Measurements from ENCODE around the gene COPE. TPM values are rescaled to one million over a fixed set of nuclear protein-coding genes. Genes with fewer than 3 reads are reported as not detected.
"Not testable (repeated sequence)": the region's sequence is repeated elsewhere in the genome, so short reads cannot be mapped to it uniquely, and the experiment has no call there.

The COPE gene
- total RNA-seq, 1 donor from 2014 or later = 331 TPM

GRCh38 chr19:18919900-18920214 is 670 bp upstream of the COPE start:
- intact Hi-C loops (cut with DNase I) = loop anchor here (1.0 to 10.0 kb wide), 4 partner anchors 20 to 349 kb away; partner anchors contain the start of genes ARMC6, SUGP2, TMEM161A and UBA52
- H3K27ac ChIP-seq = peak overlapping the region; percentile 61 to 69
- H3K4me1 ChIP-seq = peaks cover 6 to 22% of the 10 kb centered on the region in 2 donors

GRCh38 chr19:18917593-18917992 is 1.6 kb downstream of the COPE start:
- H3K9me3 ChIP-seq; DNase-seq (ENCODE audit: low spot score in 2 of 2); H3K27me3 ChIP-seq; H3K27ac ChIP-seq: not testable (repeated sequence)
- Histone ChIP-seq H3K4me1 (peaks cover 6 to 22% of the 10 kb centered on the region in 2 donors), H3K4me3 (peak overlapping the region in 1 of 2 donors; percentile 88), H3K36me3 (peaks cover 23 to 46% of the 10 kb centered on the region in 2 donors)
- intact Hi-C loops (cut with DNase I) = loop anchor here (5.0 to 10.0 kb wide), 2 partner anchors 115 to 217 kb away; partner anchors contain the start of genes ARMC6, SUGP2 and TMEM161A

More at GRCh38 chr19:18919900-18920214, 670 bp upstream of the COPE start:
- peaks cover 37 to 49% of the 10 kb centered on the region in 2 donors for H3K36me3 ChIP-seq
- H3K27me3 ChIP-seq = no peaks in the 10 kb centered on the region
- no peaks in the 10 kb centered on the region for H3K9me3 ChIP-seq
- peak overlapping the region; percentile 84 to 96 for H3K4me3 ChIP-seq
- TF ChIP-seq, protein P1, sequence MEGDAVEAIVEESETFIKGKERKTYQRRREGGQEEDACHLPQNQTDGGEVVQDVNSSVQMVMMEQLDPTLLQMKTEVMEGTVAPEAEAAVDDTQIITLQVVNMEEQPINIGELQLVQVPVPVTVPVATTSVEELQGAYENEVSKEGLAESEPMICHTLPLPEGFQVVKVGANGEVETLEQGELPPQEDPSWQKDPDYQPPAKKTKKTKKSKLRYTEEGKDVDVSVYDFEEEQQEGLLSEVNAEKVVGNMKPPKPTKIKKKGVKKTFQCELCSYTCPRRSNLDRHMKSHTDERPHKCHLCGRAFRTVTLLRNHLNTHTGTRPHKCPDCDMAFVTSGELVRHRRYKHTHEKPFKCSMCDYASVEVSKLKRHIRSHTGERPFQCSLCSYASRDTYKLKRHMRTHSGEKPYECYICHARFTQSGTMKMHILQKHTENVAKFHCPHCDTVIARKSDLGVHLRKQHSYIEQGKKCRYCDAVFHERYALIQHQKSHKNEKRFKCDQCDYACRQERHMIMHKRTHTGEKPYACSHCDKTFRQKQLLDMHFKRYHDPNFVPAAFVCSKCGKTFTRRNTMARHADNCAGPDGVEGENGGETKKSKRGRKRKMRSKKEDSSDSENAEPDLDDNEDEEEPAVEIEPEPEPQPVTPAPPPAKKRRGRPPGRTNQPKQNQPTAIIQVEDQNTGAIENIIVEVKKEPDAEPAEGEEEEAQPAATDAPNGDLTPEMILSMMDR (IDR thresholded peaks at IDR 0.05) = no peak
- no peak for DNase-seq (ENCODE audit: low spot score in 2 of 2)

DNA sequence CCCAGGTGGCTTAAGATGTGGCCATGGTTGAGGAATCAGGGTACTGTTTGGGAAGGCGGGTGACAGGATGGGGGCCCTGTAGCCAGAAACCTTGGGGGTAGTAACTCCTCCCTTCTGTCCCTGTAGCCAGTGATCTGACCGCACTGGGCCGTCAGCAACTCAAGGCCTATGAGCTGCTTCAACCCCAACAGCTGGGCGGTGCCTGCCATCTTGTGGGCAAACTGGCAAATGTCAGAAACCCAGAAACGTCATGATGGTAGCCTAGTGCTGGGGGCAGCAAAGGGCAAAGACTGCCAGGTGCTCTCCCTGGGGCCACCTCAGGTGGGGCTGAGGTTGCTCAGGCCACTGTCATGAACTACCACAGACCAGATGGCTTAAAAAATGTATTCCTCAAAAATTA is 3.5 kb downstream of the COPE start:
- no peak overlapping the region for H3K27ac ChIP-seq
- H3K4me1 ChIP-seq = peaks cover 5 to 20% of the 10 kb centered on the region in 2 donors
- DNase-seq (ENCODE audit: low spot score in 2 of 2) = no peak

GRCh38 chr19:18913466-18913865 is 5.7 kb downstream of the COPE start:
- intact Hi-C loops (cut with DNase I) = loop anchor here (10.0 kb wide), 1 partner anchor 221 kb away; the partner anchor contains the start of gene TMEM161A
- Histone ChIP-seq H3K4me1 (peaks cover 0 to 11% of the 10 kb centered on the region in 2 donors), H3K4me3 (no peak overlapping the region), H3K36me3 (peaks cover 30 to 39% of the 10 kb centered on the region in 2 donors), H3K27ac (no peak overlapping the region), H3K9me3 (no peaks in the 10 kb centered on the region), H3K27me3 (no peaks in the 10 kb centered on the region)
- no peak for DNase-seq (ENCODE audit: low spot score in 2 of 2)
- TF ChIP-seq, protein P1 (IDR thresholded peaks at IDR 0.05) = no peak

More for the DNA sequence above, 3.5 kb downstream of the COPE start:
- intact Hi-C loops (cut with DNase I) = loop anchor here (5.0 to 10.0 kb wide), 2 partner anchors 117 to 219 kb away; partner anchors contain the start of genes ARMC6, SUGP2 and TMEM161A
- no peaks in the 10 kb centered on the region for H3K9me3 ChIP-seq
- TF ChIP-seq, protein P1 (IDR thresholded peaks at IDR 0.05) = no peak
- H3K36me3 ChIP-seq = peaks cover 29 to 36% of the 10 kb centered on the region in 2 donors
- no peak overlapping the region for H3K4me3 ChIP-seq
- no peaks in the 10 kb centered on the region for H3K27me3 ChIP-seq

- no peaks in the 10 kb centered on the region for H3K9me3 ChIP-seq
- no peaks in the 10 kb centered on the region for H3K27me3 ChIP-seq
- H3K4me1 ChIP-seq = peaks cover 0 to 6% of the 10 kb centered on the region in 2 donors
- H3K36me3 ChIP-seq = peaks cover 30 to 42% of the 10 kb centered on the region in 2 donors
- TF ChIP-seq, protein P1 (IDR thresholded peaks at IDR 0.05) = no peak
- H3K4me3 ChIP-seq = no peak overlapping the region
- no peak for DNase-seq (ENCODE audit: low spot score in 2 of 2)
- intact Hi-C loops (cut with DNase I) = loop anchor here (10.0 kb wide), 1 partner anchor 222 kb away; the partner anchor contains the start of gene TMEM161A
- H3K27ac ChIP-seq = no peak overlapping the region
Observed at GRCh38 chr19:18912933-18913332, 6.3 kb downstream of the COPE start.

- DNase-seq (ENCODE audit: low spot score in 2 of 2) = peak in 1 of 2 donors; percentile 52
- H3K4me1 ChIP-seq = no peaks in the 10 kb centered on the region
- H3K4me3 ChIP-seq = no peak overlapping the region
- H3K9me3 ChIP-seq = no peaks in the 10 kb centered on the region
- H3K27me3 ChIP-seq = no peaks in the 10 kb centered on the region
- TF ChIP-seq, protein P1 (IDR thresholded peaks at IDR 0.05) = no peak
- H3K27ac ChIP-seq = no peak overlapping the region
- intact Hi-C loops (cut with DNase I) = loop anchor here (10.0 kb wide), 1 partner anchor 224 kb away; the partner anchor contains the start of gene TMEM161A
- H3K36me3 ChIP-seq = peaks cover 44 to 59% of the 10 kb centered on the region in 2 donors
Observed at GRCh38 chr19:18910801-18911436, 8.3 kb downstream of the COPE start.
